G401.6 (cell line): Measurements from ENCODE around the gene EPB41L3.

Source experiments
- FAIRE-seq: peaks from 2 replicates; lab custom pipeline; 2012; peaks lifted over from hg19 to GRCh38; lab: Jason Lieb, UNC

Gene EPB41L3

GRCh38 chr18:5451871-5452270 lies 91.9 kb downstream of the EPB41L3 start:
- no peak for FAIRE-seq

GRCh38 chr18:5451150-5451549 lies 92.6 kb downstream of the EPB41L3 start:
- FAIRE-seq: no peak

GRCh38 chr18:5449858-5450509 lies 93.8 kb downstream of the EPB41L3 start:
- no peak for FAIRE-seq

GRCh38 chr18:5447442-5447841 lies 96.4 kb downstream of the EPB41L3 start:
- FAIRE-seq: no peak

GRCh38 chr18:5444847-5445246 lies 99.0 kb downstream of the EPB41L3 start:
- FAIRE-seq: no peak

GRCh38 chr18:5444269-5444668 lies 99.5 kb downstream of the EPB41L3 start:
- no peak for FAIRE-seq

GRCh38 chr18:5439986-5440696 lies 103.7 kb downstream of the EPB41L3 start:
- FAIRE-seq: no peak

- no peak for FAIRE-seq
Measured at GRCh38 chr18:5434425-5434824, 109.4 kb downstream of the EPB41L3 start.

GRCh38 chr18:5431836-5432575 lies 111.8 kb downstream of the EPB41L3 start:
- FAIRE-seq: no peak

GRCh38 chr18:5430131-5430530 lies 113.7 kb downstream of the EPB41L3 start:
- no peak for FAIRE-seq

- no peak for FAIRE-seq
Measured at GRCh38 chr18:5429681-5430080, 114.1 kb downstream of the EPB41L3 start.

GRCh38 chr18:5425721-5426120 lies 118.1 kb downstream of the EPB41L3 start:
- FAIRE-seq: no peak

- no peak for FAIRE-seq
Measured at GRCh38 chr18:5424903-5425664, 118.7 kb downstream of the EPB41L3 start.

- FAIRE-seq: no peak
Measured at GRCh38 chr18:5422626-5423025, 121.2 kb downstream of the EPB41L3 start.

GRCh38 chr18:5421981-5422380 lies 121.8 kb downstream of the EPB41L3 start:
- FAIRE-seq: no peak

GRCh38 chr18:5420906-5421305 lies 122.9 kb downstream of the EPB41L3 start:
- no peak for FAIRE-seq

GRCh38 chr18:5419601-5420000 lies 124.2 kb downstream of the EPB41L3 start:
- FAIRE-seq: no peak

- FAIRE-seq: no peak
Measured at GRCh38 chr18:5419030-5419429, 124.8 kb downstream of the EPB41L3 start.

GRCh38 chr18:5417342-5417741 lies 126.5 kb downstream of the EPB41L3 start:
- no peak for FAIRE-seq

- FAIRE-seq: no peak
Measured at GRCh38 chr18:5416112-5416511, 127.7 kb downstream of the EPB41L3 start.

GRCh38 chr18:5415665-5416064 lies 128.1 kb downstream of the EPB41L3 start:
- no peak for FAIRE-seq

GRCh38 chr18:5415031-5415430 lies 128.8 kb downstream of the EPB41L3 start:
- no peak for FAIRE-seq

GRCh38 chr18:5414546-5414945 lies 129.3 kb downstream of the EPB41L3 start:
- FAIRE-seq: no peak
